Pons (tissue), 1 donor: ENCODE results near the gene SLC12A5.

Experiments
- DNase-seq: peaks from one replicate; pipeline ENCODE4 v3.0.0-alpha.2; 2016; ENCODE audit warnings: low spot score

The SLC12A5 gene

DNA sequence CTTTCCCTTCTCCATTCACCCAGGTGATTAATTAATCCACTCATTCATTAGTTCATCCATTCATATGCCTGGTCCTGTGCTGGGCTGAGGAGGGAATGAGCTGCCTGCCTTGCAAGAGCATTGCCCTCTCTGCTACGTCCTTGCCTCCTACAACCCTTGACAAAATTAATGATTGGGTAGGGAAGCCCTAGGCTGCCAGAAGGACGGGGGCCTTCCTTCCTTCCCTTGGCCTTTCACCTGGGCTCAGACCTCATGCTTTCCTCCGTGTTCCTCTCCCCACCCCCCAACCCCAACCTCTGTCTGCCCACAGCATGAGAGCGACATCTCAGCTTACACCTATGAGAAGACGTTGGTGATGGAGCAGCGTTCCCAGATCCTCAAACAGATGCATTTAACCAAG is 25.6 kb downstream of the SLC12A5 start:
- no peak for DNase-seq

DNA sequence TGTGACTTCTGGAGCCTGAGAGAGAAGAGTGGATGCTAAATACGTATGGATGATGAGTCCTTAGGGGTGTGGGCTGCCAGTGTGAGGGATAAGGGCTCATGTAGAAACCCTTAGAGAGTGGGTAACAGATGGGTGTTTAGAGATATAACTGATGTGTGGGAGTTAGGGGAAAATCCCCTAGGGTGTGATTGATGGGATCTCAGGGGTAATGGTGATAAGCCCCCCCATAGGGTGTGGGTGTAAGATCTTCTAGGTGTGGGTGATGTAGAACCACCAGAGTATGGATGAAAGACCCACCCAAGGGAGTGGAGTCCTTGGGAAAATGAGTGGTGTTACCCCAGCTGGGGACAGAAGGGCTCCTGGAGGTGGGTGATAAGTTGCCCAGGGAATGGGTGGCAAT is 26.3 kb downstream of the SLC12A5 start:
- no peak for DNase-seq

DNA sequence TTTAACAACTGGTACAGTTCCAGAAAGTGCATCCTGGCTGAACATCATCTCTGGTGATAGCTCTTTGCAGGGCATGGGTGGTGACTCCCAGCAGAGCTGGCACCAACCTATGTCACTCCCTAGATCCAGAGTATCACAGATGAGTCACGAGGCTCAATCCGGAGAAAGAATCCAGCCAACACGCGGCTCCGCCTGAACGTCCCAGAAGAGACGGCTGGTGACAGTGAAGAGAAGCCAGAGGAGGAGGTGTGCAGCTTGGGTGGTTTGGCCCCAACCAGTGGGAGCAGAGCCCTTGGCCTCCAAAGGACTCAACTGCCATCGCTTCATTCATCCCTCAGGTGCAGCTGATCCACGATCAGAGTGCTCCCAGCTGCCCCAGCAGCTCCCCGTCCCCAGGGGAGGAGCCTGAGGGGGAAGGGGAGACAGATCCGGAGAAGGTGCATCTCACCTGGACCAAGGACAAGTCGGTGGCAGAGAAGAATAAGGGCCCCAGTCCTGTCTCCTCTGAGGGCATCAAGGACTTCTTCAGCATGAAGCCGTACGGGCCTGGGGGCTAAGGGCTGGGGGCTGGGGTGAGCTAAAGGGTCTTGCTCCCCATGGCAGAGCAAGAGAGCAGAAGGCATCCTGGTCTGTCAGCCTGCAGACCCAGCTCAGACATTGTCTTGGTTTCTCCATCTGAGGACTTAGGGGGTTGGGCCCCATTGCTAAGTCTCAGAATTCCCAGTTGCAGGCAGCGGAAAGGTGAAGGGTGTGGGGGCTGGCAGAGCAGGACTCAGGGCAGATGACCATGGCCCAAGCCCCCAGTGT is 27.2 kb downstream of the SLC12A5 start:
- DNase-seq = no peak

DNA sequence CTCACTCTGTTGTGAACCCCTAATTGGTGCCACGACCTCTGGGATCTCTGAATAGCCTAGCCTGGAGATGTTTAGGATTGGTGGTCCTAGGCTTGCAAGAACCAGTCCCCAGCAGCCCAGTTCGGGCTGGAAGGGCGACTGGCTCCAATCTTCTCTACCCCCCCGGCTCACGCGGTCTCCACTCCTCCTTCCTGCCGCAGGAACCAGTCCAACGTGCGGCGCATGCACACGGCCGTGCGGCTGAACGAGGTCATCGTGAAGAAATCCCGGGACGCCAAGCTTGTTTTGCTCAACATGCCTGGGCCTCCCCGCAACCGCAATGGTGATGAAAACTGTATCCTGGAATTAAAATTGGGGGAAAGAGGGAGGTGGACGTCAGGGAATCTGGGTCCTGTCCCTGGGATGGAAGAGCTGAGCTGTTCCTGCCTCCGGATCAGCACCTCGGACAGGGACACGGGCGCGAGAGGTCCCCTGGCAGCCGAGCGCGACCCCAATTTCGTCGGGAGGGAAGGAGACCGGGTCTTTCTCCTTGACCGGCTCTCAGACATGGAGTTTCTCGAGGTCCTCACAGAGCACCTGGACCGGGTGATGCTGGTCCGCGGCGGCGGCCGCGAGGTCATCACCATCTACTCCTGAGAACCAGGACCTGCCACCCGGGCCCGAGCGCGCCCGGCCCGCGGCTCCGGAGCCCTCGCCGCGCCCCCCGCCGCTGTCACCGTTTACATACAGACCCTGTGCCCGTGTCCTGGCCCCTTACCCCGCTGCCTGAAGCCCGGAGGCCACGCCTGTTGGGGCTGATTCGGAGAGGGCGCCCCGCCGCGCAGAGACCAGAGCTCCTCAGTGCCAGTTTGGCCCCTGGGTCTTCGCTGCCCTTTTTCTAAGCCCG is 28.2 kb downstream of the SLC12A5 start:
- DNase-seq = no peak

DNA sequence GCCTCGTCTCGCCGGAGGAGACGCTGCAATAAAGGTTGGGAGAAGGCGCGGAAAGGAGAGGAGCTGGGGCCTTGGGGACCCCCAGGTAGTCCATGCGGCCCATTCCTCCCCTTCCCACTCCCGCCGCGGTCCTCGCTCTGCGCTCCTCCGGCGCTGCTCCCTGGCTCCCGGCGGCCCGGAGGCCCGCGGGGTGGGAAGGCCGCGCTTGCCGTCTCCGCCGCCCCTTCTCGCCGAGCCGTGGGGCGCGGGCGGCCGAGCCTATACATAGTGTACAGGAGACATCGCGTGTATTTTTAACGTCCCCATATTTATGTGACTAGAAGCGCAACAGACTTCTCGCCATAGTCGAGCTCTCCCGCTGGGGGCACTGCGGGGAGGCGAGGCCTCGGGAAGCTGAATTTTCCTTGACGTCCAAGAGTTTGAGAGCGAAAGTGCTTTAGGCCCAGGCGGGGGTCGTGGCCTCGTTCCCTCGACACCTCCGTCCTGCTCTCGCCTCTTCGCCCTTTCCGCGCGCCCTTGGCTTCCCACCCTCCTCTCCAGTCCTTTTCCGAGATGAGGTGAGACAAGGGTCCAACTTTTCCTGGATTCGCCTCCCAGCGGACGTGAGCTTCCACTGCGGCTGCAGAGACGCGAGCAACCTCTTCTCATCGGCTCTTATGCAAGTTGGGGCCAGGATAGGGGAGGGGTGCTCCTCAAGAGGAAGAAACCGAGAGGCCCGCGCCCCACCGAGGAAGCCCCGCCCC is 29.0 kb downstream of the SLC12A5 start:
- peak; percentile 60 for DNase-seq

DNA sequence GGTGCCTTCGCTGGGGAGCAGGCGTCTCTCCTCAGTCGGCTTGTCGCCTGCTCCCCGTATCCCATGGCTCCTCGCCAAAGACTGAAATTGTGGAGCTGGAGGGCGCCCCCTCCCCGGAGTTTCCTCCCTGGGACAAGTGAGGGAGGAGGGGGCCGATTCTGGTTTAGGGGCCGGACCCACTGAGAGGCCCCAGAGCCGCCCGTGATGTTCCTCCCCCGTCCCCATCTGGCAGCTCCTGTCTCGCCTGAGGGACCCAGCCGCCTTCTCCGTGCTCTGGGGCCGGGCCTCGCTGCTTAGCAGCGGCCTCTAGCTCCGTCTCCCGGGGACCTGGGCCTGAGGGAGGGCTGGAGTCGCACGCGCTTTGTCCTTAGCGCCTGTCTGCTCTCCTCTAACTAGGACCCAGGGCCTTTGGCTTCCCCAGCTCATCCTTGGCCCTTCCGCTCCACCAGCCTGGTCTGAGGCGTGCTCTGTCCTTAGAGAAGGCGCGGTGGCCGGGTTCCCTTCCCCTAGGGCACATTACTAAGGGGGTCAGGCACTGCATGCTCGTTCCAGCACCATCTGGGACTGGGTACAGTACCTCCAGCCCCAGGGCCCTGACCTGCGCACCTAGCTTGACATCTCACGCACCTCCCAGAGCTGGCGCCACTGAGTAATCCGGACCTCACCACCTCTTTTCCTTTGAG is 29.7 kb downstream of the SLC12A5 start:
- no peak for DNase-seq

DNA sequence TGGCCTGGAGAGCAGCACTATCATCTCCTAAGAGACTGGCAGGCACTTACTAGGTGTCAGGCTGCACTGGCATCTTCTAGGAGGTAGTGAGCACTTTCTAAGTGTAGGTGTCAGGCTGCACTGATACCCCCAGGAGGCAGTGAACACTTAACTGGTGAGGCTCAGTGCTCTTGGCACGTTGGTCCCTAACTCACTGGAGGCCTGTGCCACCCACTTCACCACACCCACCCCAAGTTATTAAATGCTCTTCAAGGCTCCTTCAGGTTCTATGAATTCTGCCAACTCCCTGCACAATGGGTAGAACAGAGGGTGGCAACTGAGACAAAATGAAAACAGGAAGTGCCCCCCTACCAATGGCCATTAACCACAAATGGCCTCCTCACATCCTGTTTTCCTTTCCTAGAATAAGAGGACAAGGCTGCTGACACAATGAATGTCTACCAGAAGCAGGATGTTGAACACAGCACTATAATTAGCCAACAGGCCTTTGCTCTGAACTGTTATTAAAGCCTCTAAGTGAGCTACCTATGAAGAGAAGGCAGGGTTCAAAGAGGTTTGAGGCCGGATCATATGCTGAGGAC is 31.4 kb downstream of the SLC12A5 start:
- peak; percentile 81 for DNase-seq

DNA sequence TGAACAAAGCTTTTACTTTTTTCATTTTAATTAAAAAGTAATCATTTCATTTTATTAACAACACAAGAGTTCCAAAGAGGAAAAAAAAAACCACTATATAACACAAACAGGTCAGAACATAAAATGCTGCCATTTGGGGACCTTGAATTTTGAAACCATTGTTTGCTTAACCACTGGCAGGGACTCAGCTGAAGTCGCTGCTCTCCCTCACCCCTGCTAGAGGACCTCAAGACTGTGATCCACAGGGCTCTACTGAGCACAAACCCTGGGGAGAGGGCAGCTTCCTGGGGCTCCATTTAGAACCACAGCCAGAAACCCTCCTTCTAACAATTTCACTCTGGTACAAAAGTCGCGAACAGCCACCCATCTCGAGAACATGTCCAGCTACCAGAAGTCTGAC is 32.0 kb downstream of the SLC12A5 start:
- DNase-seq = no peak

DNA sequence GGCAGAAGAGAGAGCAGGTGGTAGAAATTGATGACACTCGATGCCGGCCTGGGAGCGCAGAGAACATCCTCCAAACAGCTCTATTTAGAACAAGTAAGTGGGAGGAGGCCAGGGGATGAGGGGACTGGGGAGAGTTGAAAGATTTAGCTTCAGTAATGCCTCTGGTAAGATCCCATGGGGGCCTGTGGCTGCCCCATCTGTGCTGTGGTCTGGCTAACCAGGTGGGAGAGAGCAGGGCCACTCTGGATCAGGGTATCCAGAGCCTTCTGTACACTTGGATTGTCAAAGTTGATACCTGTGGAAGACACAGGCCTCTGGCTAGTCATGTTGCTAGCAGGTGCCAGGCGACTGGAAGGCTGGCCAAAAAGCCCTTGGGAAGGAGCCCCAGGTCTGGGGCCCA is 33.1 kb downstream of the SLC12A5 start:
- no peak for DNase-seq

DNA sequence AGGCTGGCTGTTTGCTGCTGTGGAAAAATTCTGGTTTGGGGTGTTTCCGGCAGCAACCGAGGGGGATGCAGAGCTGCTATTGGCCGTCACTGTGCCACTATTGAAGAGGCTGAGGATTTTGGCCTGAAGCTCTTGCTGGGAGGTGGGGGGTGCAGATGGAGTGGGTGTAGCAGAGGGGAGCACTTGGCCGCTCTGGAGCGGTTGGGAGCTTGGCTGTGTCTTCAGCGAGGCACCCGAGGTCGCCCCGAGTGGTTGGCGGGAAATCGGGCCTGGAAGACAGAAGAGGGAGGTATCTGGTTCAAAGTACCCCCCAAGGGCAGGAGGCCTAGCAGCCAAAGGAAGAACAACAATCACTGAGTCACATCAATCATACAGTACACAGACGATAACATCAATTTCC is 33.6 kb downstream of the SLC12A5 start:
- no peak for DNase-seq

DNA sequence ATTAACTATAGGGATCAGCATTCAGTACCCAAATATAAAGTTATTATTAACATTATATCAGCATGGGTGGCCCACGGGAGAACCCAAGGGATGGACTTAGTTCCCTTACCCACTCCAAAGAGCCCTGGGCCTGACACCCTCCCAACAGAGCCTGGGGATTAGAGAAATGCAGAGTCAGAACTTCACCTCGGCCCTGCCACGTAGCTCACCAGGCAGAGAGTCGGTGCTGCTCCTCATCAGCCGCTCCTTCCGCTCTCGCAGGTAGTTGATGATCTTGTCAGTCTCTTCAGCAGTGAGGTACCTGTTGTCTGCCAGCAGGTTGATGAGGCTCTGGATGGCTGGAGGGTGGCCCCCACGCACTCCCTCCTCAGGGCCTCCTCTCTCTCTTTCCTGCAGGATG is 34.1 kb downstream of the SLC12A5 start:
- DNase-seq = no peak

DNA sequence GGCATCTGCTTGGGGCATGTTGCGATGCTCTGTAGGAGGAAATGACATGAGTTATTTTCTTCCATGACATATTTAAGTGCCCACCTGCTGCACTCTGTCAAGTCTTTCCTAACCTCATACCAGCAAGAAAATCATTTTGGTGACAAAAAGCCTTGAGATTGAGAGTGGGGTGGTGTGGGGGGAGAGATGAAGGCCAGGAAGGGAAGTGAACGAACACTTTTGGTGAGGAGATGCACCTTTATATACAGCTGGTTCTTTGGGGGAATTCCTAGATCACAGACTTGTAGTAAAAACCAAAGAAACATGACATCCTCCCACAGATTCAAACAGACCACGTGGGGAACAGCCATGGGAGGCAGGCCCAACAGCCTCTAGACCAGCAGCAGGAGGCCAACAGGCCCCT is 34.6 kb downstream of the SLC12A5 start:
- DNase-seq = no peak

DNA sequence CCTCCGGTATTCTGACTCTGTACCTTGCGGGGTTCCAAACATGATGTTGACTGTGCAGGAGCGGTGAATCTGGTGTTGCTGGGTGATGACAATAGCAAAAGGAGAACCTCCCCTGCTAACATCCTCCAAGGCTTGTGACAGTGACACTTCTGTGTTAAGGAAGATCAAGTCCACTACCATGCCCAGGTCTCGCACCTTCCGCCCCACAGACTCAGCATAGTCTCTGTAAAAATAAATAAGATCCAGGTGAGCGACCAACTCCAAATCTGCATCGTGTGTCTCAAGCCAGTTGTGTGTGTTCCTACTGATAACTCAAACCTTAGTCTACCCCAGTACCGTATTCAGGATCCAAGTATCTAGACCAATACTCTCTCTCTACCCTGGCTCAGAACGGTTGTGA is 36.0 kb downstream of the SLC12A5 start:
- no peak for DNase-seq

DNA sequence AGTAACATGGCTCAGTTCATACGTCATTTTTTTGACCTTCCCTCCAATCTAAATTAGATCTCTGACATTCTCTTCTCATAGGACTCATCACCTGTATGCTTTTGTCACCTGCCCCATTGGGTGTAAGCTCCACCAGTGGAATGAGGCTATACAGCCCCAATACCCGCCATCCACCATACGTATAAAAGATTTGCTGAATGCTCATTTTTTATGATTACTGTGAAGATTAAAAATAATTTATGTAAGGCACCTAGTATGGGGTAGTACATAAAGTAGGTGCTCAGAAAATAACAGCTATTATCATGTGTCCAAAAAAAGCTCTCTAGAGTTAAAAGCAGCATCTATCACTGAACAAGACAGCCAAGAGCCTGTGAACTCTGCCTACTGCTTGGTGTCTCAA is 36.7 kb downstream of the SLC12A5 start:
- DNase-seq = no peak

DNA sequence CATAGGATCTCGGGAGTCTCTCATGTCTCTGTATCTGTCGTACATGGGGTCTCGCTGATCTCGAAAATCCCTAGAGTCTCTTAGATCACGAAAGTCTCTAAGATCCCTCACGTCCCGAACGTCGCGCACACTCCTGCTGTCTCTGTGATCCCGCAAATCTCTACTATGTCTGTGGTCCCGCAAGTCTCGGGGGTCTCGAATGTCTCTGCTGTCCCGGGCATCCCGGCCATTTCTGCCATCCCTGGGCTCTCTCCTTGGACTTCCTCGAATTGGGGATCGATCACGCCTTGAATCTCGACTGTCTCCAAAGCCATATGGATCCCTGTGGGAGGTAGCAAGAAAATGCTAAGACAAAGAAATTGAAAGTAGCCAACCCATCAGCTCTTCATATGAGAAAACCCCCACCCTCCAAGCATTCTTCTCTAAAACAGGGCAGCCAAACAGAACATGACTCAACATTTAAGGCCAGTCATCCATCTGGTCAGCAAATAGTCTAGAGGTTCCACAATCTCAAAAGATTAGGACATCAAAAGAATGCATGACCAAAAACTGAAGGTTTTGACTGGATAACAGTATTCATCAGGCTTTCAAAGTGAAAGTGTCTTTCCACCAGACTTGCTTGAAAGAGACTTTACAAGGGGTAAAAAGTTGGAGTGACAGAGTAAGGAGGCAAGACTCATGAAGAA is 41.3 kb downstream of the SLC12A5 start:
- no peak for DNase-seq

DNA sequence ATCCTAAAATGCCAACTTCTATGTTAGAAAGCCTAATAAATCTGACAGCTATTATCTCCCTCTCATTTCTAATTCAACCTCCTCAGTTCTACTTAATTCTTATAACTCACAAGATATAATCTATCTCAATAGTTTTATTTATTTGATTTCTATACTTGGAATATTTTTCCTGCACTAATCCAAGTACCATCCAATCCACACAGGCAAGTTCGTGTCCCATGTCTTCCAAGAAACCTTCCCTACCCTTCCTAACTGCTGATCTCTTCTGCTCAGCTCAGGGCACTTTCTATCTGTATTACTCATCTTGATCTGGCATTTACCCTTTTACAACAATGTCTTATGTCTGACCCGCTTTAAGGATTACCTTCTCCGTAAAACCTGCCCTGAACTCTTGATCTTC is 42.6 kb downstream of the SLC12A5 start:
- no peak for DNase-seq

DNA sequence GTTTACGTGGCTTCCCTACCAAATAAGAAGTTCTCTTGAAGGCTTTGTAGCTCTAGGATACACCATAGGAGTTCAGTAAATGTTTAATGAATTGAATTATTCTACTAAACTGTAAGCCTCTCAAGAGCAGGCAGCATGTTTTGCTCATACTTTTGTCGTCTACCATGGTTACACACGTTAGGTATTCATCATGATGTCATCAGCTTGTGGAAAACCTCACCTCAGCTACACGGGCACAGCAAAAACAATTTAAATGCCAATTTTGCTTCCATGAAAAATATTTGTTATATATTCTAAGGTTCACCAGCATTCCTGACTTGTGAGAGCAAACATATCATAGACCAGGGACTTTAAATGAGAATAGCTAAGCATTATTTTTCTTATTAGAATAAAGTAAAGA is 44.0 kb downstream of the SLC12A5 start:
- DNase-seq = no peak

DNA sequence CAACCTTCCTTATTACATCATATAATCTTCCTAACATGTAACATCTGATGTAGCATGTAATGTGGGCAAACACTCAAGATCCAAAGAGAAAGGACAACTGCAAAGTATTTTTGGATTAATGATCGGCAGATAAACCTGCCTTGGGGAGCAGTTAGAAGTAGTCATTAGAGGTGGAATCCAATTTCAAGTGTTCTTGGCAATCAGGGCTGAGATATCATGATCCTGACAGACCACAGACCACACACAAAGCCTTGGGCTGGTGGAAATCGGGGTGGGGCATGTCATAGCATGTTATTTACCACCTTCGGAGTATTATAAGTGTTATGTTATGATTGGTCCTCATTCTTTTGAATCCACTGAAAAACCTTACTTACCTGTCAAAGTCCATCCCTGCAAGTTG is 44.4 kb downstream of the SLC12A5 start:
- DNase-seq = no peak

DNA sequence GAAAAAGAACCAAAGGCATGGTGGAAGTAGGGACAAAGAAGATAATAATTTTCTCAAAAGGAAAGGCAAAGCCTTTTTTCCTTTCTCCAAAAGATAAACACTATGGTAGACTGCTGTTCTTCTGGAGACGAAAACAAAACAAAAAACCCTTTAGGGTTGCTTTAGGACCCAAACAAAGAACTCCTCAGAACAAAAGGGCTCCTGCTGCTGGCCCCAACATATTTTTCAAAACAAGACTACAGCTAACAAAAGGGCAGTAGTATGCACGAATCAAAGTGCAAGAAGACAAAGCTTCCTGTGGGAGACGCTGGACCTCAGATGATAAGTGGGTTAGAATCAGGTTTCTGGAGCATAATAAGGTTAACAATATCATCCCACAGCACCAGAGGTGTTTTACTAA is 45.0 kb downstream of the SLC12A5 start:
- peak; percentile 70 for DNase-seq

DNA sequence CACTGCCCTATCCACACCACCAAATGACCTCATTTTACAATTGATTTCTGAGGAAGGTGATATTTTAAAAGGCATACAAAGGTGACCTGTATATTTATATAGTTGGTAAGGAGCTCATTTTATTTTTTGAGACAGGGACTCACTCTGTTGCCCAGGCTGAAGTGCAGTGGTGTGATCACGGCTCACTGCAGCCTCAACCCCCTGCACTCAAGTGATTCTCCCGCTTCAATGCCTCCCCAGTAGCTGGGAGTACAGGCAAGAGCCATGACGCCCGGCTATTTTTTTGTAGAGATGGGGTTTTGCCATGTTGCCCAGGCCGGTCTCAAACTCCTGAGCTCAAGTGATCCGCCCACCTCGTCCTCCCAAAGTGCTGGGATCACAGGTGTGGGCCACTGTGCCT is 47.8 kb downstream of the SLC12A5 start:
- DNase-seq = no peak

DNA sequence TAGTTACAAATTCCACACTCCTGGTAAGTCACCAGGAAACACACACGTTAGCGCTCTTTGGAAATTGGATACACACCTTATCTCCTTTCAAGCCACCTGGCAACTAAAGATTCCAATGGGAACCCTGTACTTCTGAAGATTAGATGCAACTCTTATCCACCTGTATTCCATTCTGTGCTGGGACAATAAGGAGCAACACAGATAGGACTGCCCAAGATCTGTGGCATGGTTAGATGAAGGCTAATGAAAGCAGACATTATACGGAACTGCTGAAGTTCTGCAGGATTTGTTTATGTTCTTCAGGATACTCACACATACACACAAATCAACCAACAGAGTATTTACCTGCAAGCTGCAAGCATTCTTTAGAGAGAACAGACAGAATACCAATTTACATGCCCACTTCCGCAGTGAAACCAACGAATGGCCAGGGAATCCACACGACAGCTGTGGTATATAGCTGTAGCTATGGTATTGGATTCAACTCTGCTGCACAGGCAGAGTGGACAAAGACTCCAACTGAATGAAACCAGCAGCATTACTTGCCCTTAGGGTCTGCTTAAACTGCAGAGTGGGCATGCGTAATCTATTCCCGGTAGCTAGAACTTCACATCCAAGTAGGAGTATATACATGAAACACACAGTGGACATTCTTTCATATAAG is 48.8 kb downstream of the SLC12A5 start:
- DNase-seq = no peak
